ENCODE data around the gene UMAD1. TPM values are rescaled to one million over a fixed set of nuclear protein-coding genes. Genes with fewer than 3 reads are reported as not detected.

UMAD1 gene
- polyA plus RNA-seq, 1 of the 3 experiments (the other 2 are of a cell fraction) = 13.9 TPM

DNA sequence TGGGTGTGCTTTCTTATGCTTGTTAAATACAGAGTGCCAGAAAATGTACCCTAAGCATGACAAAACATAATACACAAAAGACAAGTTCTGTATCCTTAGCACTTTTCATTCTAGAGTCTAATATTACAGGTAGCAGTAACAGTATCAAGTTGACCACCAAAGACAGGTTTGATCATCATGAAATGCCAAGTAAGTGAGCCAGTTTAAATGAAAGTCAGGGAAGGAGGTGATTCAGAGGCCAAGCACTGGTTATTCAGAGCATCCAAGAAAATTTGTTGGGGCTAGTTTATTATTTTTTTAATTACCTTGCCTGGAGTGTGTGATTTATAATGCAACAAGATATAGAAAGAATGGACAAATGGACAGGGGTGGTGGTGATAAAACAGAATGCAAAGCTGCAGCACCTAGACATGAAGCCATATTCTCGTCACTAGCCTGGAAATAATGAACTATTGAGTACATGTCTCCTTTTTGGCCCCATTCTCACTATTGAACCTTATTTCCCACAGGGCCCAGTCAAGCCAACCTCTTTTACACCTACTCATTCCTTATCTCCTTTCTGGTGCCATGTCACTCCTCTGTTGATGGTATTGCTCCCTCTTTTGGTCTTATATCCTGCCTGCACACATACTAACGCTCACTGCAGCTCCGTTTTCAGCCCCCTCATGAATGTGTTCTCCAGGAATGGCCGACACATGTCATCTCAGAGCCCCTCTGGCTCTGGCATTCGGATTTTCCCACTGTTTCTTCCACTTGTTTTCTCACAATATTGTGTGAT is 249.4 kb downstream of the UMAD1 start:
- H3K27ac ChIP-seq (ENCODE audit: low read depth in 2 of 2, low read length in 1 of 2) = no peak overlapping the region
- H4K20me1 ChIP-seq (ENCODE audit: insufficient read depth) = no peaks in the 10 kb centered on the region
- no peaks in the 10 kb centered on the region for H3K9me2 ChIP-seq
- no peaks in the 10 kb centered on the region for H3K79me2 ChIP-seq (ENCODE audit: insufficient read depth)
- peaks cover 0 to 3% of the 10 kb centered on the region in 2 experiments for H3K36me3 ChIP-seq (replicated peaks in 1 of 2; ENCODE audit: control insufficient read depth in 1 of 2, insufficient read depth in 2 of 2, low read length in 1 of 2)
- no peak overlapping the region for H3K4me3 ChIP-seq (ENCODE audit: low read depth in 2 of 2, low read length in 1 of 2)
- TF ChIP-seq, protein P1, sequence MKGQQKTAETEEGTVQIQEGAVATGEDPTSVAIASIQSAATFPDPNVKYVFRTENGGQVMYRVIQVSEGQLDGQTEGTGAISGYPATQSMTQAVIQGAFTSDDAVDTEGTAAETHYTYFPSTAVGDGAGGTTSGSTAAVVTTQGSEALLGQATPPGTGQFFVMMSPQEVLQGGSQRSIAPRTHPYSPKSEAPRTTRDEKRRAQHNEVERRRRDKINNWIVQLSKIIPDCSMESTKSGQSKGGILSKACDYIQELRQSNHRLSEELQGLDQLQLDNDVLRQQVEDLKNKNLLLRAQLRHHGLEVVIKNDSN (IDR thresholded peaks at IDR 0.05; ENCODE audit: borderline replicate concordance, low read depth) = no peak
- TF ChIP-seq, protein P2, sequence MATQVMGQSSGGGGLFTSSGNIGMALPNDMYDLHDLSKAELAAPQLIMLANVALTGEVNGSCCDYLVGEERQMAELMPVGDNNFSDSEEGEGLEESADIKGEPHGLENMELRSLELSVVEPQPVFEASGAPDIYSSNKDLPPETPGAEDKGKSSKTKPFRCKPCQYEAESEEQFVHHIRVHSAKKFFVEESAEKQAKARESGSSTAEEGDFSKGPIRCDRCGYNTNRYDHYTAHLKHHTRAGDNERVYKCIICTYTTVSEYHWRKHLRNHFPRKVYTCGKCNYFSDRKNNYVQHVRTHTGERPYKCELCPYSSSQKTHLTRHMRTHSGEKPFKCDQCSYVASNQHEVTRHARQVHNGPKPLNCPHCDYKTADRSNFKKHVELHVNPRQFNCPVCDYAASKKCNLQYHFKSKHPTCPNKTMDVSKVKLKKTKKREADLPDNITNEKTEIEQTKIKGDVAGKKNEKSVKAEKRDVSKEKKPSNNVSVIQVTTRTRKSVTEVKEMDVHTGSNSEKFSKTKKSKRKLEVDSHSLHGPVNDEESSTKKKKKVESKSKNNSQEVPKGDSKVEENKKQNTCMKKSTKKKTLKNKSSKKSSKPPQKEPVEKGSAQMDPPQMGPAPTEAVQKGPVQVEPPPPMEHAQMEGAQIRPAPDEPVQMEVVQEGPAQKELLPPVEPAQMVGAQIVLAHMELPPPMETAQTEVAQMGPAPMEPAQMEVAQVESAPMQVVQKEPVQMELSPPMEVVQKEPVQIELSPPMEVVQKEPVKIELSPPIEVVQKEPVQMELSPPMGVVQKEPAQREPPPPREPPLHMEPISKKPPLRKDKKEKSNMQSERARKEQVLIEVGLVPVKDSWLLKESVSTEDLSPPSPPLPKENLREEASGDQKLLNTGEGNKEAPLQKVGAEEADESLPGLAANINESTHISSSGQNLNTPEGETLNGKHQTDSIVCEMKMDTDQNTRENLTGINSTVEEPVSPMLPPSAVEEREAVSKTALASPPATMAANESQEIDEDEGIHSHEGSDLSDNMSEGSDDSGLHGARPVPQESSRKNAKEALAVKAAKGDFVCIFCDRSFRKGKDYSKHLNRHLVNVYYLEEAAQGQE (IDR thresholded peaks at IDR 0.05; ENCODE audit: low read depth, low read length) = no peak
- TF ChIP-seq ELF1 (IDR thresholded peaks at IDR 0.05) (no peak), MEF2A (IDR thresholded peaks at IDR 0.05; ENCODE audit: borderline replicate concordance, low read depth) (no peak), NFIC (IDR thresholded peaks at IDR 0.05; ENCODE audit: borderline replicate concordance) (no peak)
- H3F3A ChIP-seq (replicated peaks; ENCODE audit: insufficient read depth) = no peaks in the 10 kb centered on the region
- no peak for DNase-seq
- WGBS (ENCODE audit: low lambda C conversion rate) = 83% methylated on average over 5 of the region's 5 CpGs
- H3K27me3 ChIP-seq (ENCODE audit: insufficient read depth) = no peaks in the 10 kb centered on the region
- H3K4me2 ChIP-seq = no peak overlapping the region
- H2AFZ ChIP-seq (ENCODE audit: low read depth) = no peak overlapping the region
- H3K4me1 ChIP-seq (ENCODE audit: control insufficient read depth in 1 of 2, insufficient read depth in 2 of 2, low read depth in 1 of 2, low read length in 1 of 2) = peaks cover 0 to 2% of the 10 kb centered on the region in 2 experiments; a peak in 1 of 4 replicates
- H3K9ac ChIP-seq = no peak overlapping the region
- CTCF ChIA-PET = interaction anchor here (0.7 to 1.4 kb wide), 2 partner anchors 48 to 117 kb away, joined by 3 to 4 read pairs; no protein-coding TSS in a partner anchor
- POLR2A ChIA-PET = interaction anchor here (1.0 kb wide), 1 partner anchor 78 kb away, joined by 3 read pairs; the partner anchor contains the start of gene GLCCI1
- no peaks in the 10 kb centered on the region for H3K9me3 ChIP-seq

DNA sequence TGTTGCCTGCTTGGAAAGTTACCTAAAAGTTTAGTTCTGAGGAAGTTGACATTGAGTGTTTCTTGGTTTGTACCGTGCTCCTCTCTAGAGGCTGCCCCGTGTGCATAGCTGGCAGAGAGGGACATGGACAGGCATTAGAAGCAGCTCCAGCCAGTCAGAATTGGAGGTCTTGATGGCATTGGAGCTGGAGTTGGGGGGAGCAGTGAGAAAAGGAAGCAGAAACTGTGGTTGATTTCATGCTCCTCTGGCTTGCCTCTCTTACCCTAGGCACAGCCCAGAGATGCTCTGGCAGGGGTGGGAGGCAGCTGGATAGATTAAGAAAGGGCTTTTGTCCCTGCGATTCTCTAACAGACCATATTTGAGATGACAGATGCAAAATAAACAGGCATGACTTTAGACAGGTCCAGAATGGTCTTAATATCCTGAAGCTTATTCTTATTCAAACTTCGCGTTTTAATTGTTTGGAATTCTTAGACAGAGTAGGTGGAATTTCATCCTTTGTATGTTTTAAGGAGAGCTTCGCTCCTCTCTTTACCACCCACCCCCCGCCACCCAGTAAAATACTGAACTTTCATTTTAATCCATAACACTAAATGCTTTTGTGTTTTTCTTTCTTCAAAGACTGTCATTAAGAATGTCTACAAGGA is 254.6 kb downstream of the UMAD1 start:
- Histone ChIP-seq H2AFZ (ENCODE audit: low read depth) (no peak overlapping the region), H3K79me2 (ENCODE audit: insufficient read depth) (no peaks in the 10 kb centered on the region), H3K4me2 (no peak overlapping the region), H3K9ac (no peak overlapping the region), H3F3A (replicated peaks; ENCODE audit: insufficient read depth) (no peaks in the 10 kb centered on the region), H3K4me1 (ENCODE audit: control insufficient read depth in 1 of 2, insufficient read depth in 2 of 2, low read depth in 1 of 2, low read length in 1 of 2) (peaks cover 0 to 6% of the 10 kb centered on the region in 2 experiments; a peak in 2 of 4 replicates), H3K27ac (ENCODE audit: low read depth in 2 of 2, low read length in 1 of 2) (no peak overlapping the region), H3K9me2 (no peaks in the 10 kb centered on the region), H3K4me3 (ENCODE audit: low read depth in 2 of 2, low read length in 1 of 2) (no peak overlapping the region), H3K9me3 (no peaks in the 10 kb centered on the region), H3K27me3 (ENCODE audit: insufficient read depth) (no peaks in the 10 kb centered on the region), H3K36me3 (replicated peaks in 1 of 2; ENCODE audit: control insufficient read depth in 1 of 2, insufficient read depth in 2 of 2, low read length in 1 of 2) (peaks cover 0 to 3% of the 10 kb centered on the region in 2 experiments), H4K20me1 (ENCODE audit: insufficient read depth) (no peaks in the 10 kb centered on the region)
- CTCF ChIA-PET = interaction anchor here (0.5 to 2.1 kb wide), 8 partner anchors 11 to 1977 kb away, joined by 3 to 6 read pairs (median 4); no protein-coding TSS in a partner anchor
- DNase-seq = no peak
- POLR2A ChIA-PET = interaction anchor here (0.7 kb wide), 1 partner anchor 12 kb away, joined by 3 read pairs; no protein-coding TSS in a partner anchor
- WGBS (ENCODE audit: low lambda C conversion rate) = 94% methylated on average over 7 of the region's 7 CpGs
- TF ChIP-seq RAD21 (IDR thresholded peaks at IDR 0.05; ENCODE audit: low read length) (no peak), ELF1 (IDR thresholded peaks at IDR 0.05) (no peak), FOXM1 (IDR thresholded peaks at IDR 0.05; ENCODE audit: low read depth) (no peak), MXI1 (IDR thresholded peaks at IDR 0.05; ENCODE audit: low read depth, low read length) (no peak), SIN3A (IDR thresholded peaks at IDR 0.05; ENCODE audit: borderline replicate concordance, low read depth, low read length) (no peak), NFIC (IDR thresholded peaks at IDR 0.05; ENCODE audit: borderline replicate concordance) (no peak), CHD2 (IDR thresholded peaks at IDR 0.05; ENCODE audit: low read length, partially characterized antibody) (no peak), EZH2phosphoT487 (IDR thresholded peaks at IDR 0.05; ENCODE audit: borderline replicate concordance, low read depth) (no peak)
- TF ChIP-seq, protein P3, sequence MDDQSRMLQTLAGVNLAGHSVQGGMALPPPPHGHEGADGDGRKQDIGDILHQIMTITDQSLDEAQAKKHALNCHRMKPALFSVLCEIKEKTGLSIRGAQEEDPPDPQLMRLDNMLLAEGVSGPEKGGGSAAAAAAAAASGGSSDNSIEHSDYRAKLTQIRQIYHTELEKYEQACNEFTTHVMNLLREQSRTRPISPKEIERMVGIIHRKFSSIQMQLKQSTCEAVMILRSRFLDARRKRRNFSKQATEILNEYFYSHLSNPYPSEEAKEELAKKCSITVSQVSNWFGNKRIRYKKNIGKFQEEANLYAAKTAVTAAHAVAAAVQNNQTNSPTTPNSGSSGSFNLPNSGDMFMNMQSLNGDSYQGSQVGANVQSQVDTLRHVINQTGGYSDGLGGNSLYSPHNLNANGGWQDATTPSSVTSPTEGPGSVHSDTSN (IDR thresholded peaks at IDR 0.05) = no peak
- TF ChIP-seq, protein P2 (IDR thresholded peaks at IDR 0.05; ENCODE audit: low read depth, low read length) = no peak
- TF ChIP-seq, protein P1 (IDR thresholded peaks at IDR 0.05; ENCODE audit: borderline replicate concordance, low read depth) = no peak
